ES-I3 (cell line): ENCODE measurements around the gene BRF1.
"Not testable (repeated sequence)": the region's sequence is repeated elsewhere in the genome, so short reads cannot be mapped to it uniquely, and the experiment has no call there.

Source experiments
- H3K36me3 ChIP-seq: 2 replicates; pipeline ENCODE4 v1.6.1; 2013; ENCODE audit warnings: mild to moderate bottlenecking, low read length, control low read depth, moderate library complexity; ENCODE audit not compliant: insufficient read depth
- H3K4me1 ChIP-seq: 2 replicates; pipeline ENCODE4 v1.6.1; 2013; ENCODE audit warnings: mild to moderate bottlenecking, control low read depth, low read length; ENCODE audit not compliant: insufficient read depth
- H3K9ac ChIP-seq: 2 replicates; pipeline ENCODE4 v1.6.1; 2013; ENCODE audit warnings: low read depth, mild to moderate bottlenecking, low read length, moderate library complexity
- H3K9me3 ChIP-seq: 2 replicates; pipeline ENCODE4 v1.6.1; 2013; ENCODE audit warnings: mild to moderate bottlenecking, low read length, moderate library complexity; ENCODE audit not compliant: control insufficient read depth, insufficient read depth

BRF1 gene

GRCh38 chr14:105335735-105336476 lies 35.1 kb upstream of the BRF1 start:
- no peaks in the 10 kb centered on the region for H3K36me3 ChIP-seq
- no peaks in the 10 kb centered on the region for H3K9me3 ChIP-seq
- no peaks in the 10 kb centered on the region for H3K4me1 ChIP-seq
- H3K9ac ChIP-seq, result no peak overlapping the region

GRCh38 chr14:105335231-105335542 lies 34.4 kb upstream of the BRF1 start:
- not testable (repeated sequence) for H3K4me1 ChIP-seq, H3K9ac ChIP-seq, H3K36me3 ChIP-seq, H3K9me3 ChIP-seq

- no peaks in the 10 kb centered on the region for H3K9me3 ChIP-seq
- H3K4me1 ChIP-seq, result peaks cover 4% of the 10 kb centered on the region; the same call in 1 of the 2 replicates
- H3K9ac ChIP-seq, result no peak overlapping the region
- no peaks in the 10 kb centered on the region for H3K36me3 ChIP-seq
Measured at GRCh38 chr14:105334383-105335230, 33.8 kb upstream of the BRF1 start.

GRCh38 chr14:105333613-105334364 lies 33.0 kb upstream of the BRF1 start:
- Histone ChIP-seq H3K9me3 (no peaks in the 10 kb centered on the region), H3K9ac (no peak overlapping the region), H3K4me1 (peaks cover 4% of the 10 kb centered on the region; the same call in 1 of the 2 replicates), H3K36me3 (no peaks in the 10 kb centered on the region)

- Histone ChIP-seq H3K9ac (no peak overlapping the region), H3K36me3 (no peaks in the 10 kb centered on the region), H3K9me3 (no peaks in the 10 kb centered on the region), H3K4me1 (peaks cover 4% of the 10 kb centered on the region; the same call in 1 of the 2 replicates)
Measured at GRCh38 chr14:105333020-105333490, 32.3 kb upstream of the BRF1 start.

GRCh38 chr14:105332350-105332874 lies 31.6 kb upstream of the BRF1 start:
- H3K36me3 ChIP-seq, result no peaks in the 10 kb centered on the region
- peaks cover 4% of the 10 kb centered on the region; the same call in 1 of the 2 replicates for H3K4me1 ChIP-seq
- H3K9me3 ChIP-seq, result no peaks in the 10 kb centered on the region
- no peak overlapping the region for H3K9ac ChIP-seq

GRCh38 chr14:105331575-105332349 lies 31.0 kb upstream of the BRF1 start:
- Histone ChIP-seq H3K9ac (no peak overlapping the region), H3K4me1 (peaks cover 4% of the 10 kb centered on the region; the same call in 1 of the 2 replicates), H3K36me3 (no peaks in the 10 kb centered on the region), H3K9me3 (no peaks in the 10 kb centered on the region)

- Histone ChIP-seq H3K4me1 (peaks cover 4% of the 10 kb centered on the region; the same call in 1 of the 2 replicates), H3K9me3 (no peaks in the 10 kb centered on the region), H3K36me3 (no peaks in the 10 kb centered on the region), H3K9ac (no peak overlapping the region)
Measured at GRCh38 chr14:105330491-105330895, 29.7 kb upstream of the BRF1 start.

GRCh38 chr14:105329411-105330150 lies 28.8 kb upstream of the BRF1 start:
- Histone ChIP-seq H3K4me1 (peaks cover 4% of the 10 kb centered on the region; the same call in 1 of the 2 replicates), H3K9ac (no peak overlapping the region), H3K9me3 (no peaks in the 10 kb centered on the region), H3K36me3 (no peaks in the 10 kb centered on the region)

- H3K4me1 ChIP-seq, result peaks cover 4% of the 10 kb centered on the region; the same call in 1 of the 2 replicates
- no peak overlapping the region for H3K9ac ChIP-seq
- H3K9me3 ChIP-seq, result no peaks in the 10 kb centered on the region
- H3K36me3 ChIP-seq, result no peaks in the 10 kb centered on the region
Measured at GRCh38 chr14:105328678-105329390, 28.0 kb upstream of the BRF1 start.

- peaks cover 4% of the 10 kb centered on the region; the same call in 1 of the 2 replicates for H3K4me1 ChIP-seq
- no peak overlapping the region for H3K9ac ChIP-seq
- no peaks in the 10 kb centered on the region for H3K36me3 ChIP-seq
- H3K9me3 ChIP-seq, result no peaks in the 10 kb centered on the region
Measured at GRCh38 chr14:105328070-105328677, 27.4 kb upstream of the BRF1 start.

- not testable (repeated sequence) for H3K9me3 ChIP-seq, H3K9ac ChIP-seq, H3K4me1 ChIP-seq, H3K36me3 ChIP-seq
Measured at GRCh38 chr14:105327695-105328045, 26.9 kb upstream of the BRF1 start.
